Hepatocyte (in vitro differentiated cells): ENCODE measurements around the gene PRRT4. TPM values are rescaled to one million over a fixed set of nuclear protein-coding genes. Genes with fewer than 3 reads are reported as not detected.

Experiments
- DNase-seq: peaks from one replicate; pipeline ENCODE4 v3.0.0-alpha.2; 2016; ENCODE audit warnings: low spot score
- H2AFZ ChIP-seq: fragments of 200-600 bp; sonication (generic); 2 replicates; pipeline ENCODE4 v1.6.0; 2016; ENCODE audit warnings: antibody characterized with exemption, mild to moderate bottlenecking
- H3K27ac ChIP-seq: fragments of 200-600 bp; sonication (generic); 2 replicates; pipeline ENCODE4 v1.5.1; 2016; ENCODE audit warnings: mild to moderate bottlenecking
- H3K27me3 ChIP-seq: fragments of 200-600 bp; sonication (generic); 2 replicates; pipeline ENCODE4 v1.6.1; 2016
- H3K36me3 ChIP-seq: fragments of 200-600 bp; sonication (generic); replicated peaks from 2 replicates; pipeline ENCODE4 v1.5.1; 2016; ENCODE audit warnings: low read depth; ENCODE audit not compliant: insufficient read depth
- H3K4me1 ChIP-seq: fragments of 200-600 bp; sonication (generic); 2 replicates; pipeline ENCODE4 v1.5.1; 2016; ENCODE audit warnings: mild to moderate bottlenecking, moderate library complexity; ENCODE audit not compliant: insufficient read depth
- H3K4me2 ChIP-seq: fragments of 200-600 bp; sonication (generic); 2 replicates; pipeline ENCODE4 v1.6.0; 2016
- H3K4me3 ChIP-seq: fragments of 200-600 bp; sonication (generic); 2 replicates; pipeline ENCODE4 v1.5.1; 2016; ENCODE audit warnings: mild to moderate bottlenecking
- H3K79me2 ChIP-seq: fragments of 200-600 bp; sonication (generic); 2 replicates; pipeline ENCODE4 v1.6.0; 2017; ENCODE audit warnings: mild to moderate bottlenecking
- H3K9me2 ChIP-seq: fragments of 200-600 bp; sonication (generic); replicated peaks from 2 replicates; pipeline ENCODE4 v1.6.0; 2017; ENCODE audit warnings: mild to moderate bottlenecking; ENCODE audit not compliant: insufficient read depth
- H3K9me3 ChIP-seq: fragments of 200-600 bp; sonication (generic); 2 replicates; pipeline ENCODE4 v1.5.1; 2016; ENCODE audit warnings: low read depth, mild to moderate bottlenecking
- H4K20me1 ChIP-seq: fragments of 200-600 bp; sonication (generic); 2 replicates; pipeline ENCODE4 v1.6.0; 2016; ENCODE audit warnings: mild to moderate bottlenecking; ENCODE audit not compliant: insufficient read depth, poor library complexity, severe bottlenecking
- EZH2 ChIP-seq: fragments of 200-600 bp; sonication (generic); IDR thresholded peaks from 2 replicates; pipeline ENCODE4 v1.6.1; 2016; ENCODE audit warnings: antibody characterized with exemption, mild to moderate bottlenecking, borderline replicate concordance
- EZH2phosphoT487 ChIP-seq: fragments of 200-600 bp; sonication (generic); IDR thresholded peaks from one replicate; pipeline ENCODE4 v1.6.1; 2018; ENCODE audit warnings: antibody characterized with exemption, mild to moderate bottlenecking, low read depth, moderate library complexity; ENCODE audit not compliant: unreplicated experiment, severe bottlenecking
- WGBS: methylation state at CpG from one replicate; pipeline ENCODE4 v1.1.6; 2016; ENCODE audit warnings: low lambda C conversion rate; ENCODE audit errors: missing lambda C conversion rate; 5-methylcytosine and 5-hydroxymethylcytosine counted together
- polyA plus RNA-seq: library from polyadenylated mRNA; unstranded; fragments of >200 nt; fragmentation: Nextera tagmentation; extraction: Ambion mirVana; gene quantifications from 2 replicates; pipeline ENCODE4 v1.2.1, GENCODE V29; 2016
- total RNA-seq: library from RNA; depleted of rRNA; stranded (reverse); fragments of >200 nt; gene quantifications from 2 replicates; pipeline ENCODE4 v1.2.3, GENCODE V29; 2014
- TF ChIP-seq, protein P1 (sequence below): fragments of 200-600 bp; sonication (generic); IDR thresholded peaks from 2 replicates; pipeline ENCODE4 v1.5.1; 2016; ENCODE audit warnings: antibody characterized with exemption, mild to moderate bottlenecking; ENCODE audit not compliant: poor library complexity

Gene PRRT4
- total and polyA plus RNA-seq, 2 experiments from 2014 or later: 2.2 to 4.1 TPM

DNA sequence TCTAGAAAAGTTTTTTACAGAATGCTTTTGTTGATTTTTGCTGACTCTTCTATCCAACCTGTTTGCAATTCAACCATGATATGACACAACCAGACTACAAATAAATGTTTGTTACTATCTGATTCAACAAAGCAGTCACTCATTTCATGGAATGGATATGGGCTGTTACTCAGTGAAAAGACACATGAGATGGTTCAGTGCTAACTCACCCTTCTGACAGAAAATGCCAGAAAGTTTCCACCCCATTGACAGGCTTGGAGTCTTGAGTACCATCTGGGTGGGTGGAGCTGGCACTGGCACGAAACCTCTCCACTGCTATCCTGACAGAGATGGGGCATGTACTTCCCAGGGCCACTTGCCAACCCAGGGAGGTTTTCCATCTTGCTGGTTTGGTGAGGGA lies 57.3 kb downstream of the PRRT4 start:
- Histone ChIP-seq H3K4me1 (no peaks in the 10 kb centered on the region), H3K79me2 (no peaks in the 10 kb centered on the region), H2AFZ (no peak overlapping the region), H3K9me3 (no peaks in the 10 kb centered on the region), H3K4me2 (no peak overlapping the region), H3K4me3 (no peak overlapping the region), H4K20me1 (no peaks in the 10 kb centered on the region), H3K9me2 (no peaks in the 10 kb centered on the region), H3K27me3 (no peaks in the 10 kb centered on the region), H3K27ac (no peak overlapping the region), H3K36me3 (no peaks in the 10 kb centered on the region)
- WGBS: 100% methylated on average over 1 of the region's 1 CpG
- TF ChIP-seq, protein P1, sequence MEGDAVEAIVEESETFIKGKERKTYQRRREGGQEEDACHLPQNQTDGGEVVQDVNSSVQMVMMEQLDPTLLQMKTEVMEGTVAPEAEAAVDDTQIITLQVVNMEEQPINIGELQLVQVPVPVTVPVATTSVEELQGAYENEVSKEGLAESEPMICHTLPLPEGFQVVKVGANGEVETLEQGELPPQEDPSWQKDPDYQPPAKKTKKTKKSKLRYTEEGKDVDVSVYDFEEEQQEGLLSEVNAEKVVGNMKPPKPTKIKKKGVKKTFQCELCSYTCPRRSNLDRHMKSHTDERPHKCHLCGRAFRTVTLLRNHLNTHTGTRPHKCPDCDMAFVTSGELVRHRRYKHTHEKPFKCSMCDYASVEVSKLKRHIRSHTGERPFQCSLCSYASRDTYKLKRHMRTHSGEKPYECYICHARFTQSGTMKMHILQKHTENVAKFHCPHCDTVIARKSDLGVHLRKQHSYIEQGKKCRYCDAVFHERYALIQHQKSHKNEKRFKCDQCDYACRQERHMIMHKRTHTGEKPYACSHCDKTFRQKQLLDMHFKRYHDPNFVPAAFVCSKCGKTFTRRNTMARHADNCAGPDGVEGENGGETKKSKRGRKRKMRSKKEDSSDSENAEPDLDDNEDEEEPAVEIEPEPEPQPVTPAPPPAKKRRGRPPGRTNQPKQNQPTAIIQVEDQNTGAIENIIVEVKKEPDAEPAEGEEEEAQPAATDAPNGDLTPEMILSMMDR: no peak
- TF ChIP-seq EZH2phosphoT487: no peak
- TF ChIP-seq EZH2: no peak
- no peak for DNase-seq

DNA sequence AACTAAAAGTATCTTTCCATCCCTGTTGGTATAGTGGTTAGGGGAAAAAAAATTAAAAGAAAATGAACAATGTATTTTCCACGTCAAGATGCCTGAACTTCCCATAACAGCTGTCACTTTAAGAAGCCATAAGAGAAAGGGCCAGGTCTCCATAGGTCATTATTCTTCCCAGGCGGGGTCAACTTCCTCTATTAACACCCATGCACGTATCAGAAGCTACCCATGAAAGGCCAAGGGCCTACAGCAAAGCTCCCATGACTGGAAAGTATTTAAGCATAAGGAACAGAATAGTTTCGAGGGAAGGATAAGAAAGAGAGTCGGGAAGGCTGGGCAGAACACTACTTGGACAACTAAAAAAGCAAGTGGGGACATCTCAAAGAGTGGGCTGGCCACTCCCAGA lies 57.8 kb downstream of the PRRT4 start:
- Histone ChIP-seq H2AFZ (no peak overlapping the region), H3K4me1 (peaks cover 5% of the 10 kb centered on the region), H3K27ac (no peak overlapping the region), H4K20me1 (no peaks in the 10 kb centered on the region), H3K4me3 (no peak overlapping the region), H3K27me3 (no peaks in the 10 kb centered on the region), H3K36me3 (no peaks in the 10 kb centered on the region), H3K79me2 (no peaks in the 10 kb centered on the region), H3K4me2 (no peak overlapping the region), H3K9me3 (no peaks in the 10 kb centered on the region), H3K9me2 (no peaks in the 10 kb centered on the region)
- DNase-seq: no peak
- TF ChIP-seq EZH2 (no peak), EZH2phosphoT487 (no peak)
- TF ChIP-seq, protein P1: no peak
- WGBS: 95% methylated on average over 5 of the region's 5 CpGs

DNA sequence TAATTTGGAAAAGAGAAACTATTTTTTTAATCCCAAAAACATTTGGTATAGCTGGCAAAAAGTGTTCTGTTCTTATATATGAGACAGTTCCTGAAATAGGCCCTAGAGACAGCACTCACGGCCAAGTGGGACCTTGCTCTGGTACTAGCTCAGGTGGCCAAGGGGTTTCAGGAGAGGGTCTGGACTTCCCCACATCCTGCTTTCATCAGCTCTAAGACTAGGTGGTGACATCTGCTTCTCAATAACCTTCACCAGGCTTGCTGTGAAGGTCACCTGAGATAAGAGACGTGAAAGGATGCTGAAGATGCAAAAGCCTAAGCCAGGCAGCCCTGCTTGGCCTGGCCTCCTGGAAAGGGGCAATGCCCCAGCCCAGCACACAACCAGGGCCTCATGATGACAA lies 58.4 kb downstream of the PRRT4 start:
- no peak for DNase-seq
- TF ChIP-seq, protein P1: no peak
- TF ChIP-seq EZH2 (no peak), EZH2phosphoT487 (no peak)

DNA sequence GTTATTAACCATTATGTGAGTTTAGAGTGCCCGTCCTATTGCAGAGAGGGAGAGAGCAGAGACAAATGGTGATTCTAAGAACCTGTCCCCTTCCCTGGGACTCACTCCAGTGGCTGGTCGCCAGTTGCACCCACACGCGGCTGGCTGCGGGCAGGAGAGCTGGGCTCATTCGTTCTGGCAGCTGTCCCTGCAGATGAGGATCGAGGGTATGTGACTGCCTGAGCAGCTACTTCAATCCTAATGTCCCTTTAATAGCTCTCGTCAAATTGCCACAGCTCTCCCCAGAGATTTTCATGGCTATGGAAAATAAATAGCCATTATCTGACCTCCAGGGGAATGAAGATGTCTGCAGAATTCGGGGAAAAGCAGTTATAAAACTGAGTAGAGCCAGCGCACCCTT lies 59.4 kb downstream of the PRRT4 start:
- no peak for DNase-seq
- Histone ChIP-seq H3K9me3 (no peaks in the 10 kb centered on the region), H3K4me2 (no peak overlapping the region), H3K27ac (no peak overlapping the region), H2AFZ (no peak overlapping the region), H3K4me1 (peaks cover 9% of the 10 kb centered on the region), H3K9me2 (no peaks in the 10 kb centered on the region), H4K20me1 (no peaks in the 10 kb centered on the region), H3K36me3 (no peaks in the 10 kb centered on the region), H3K79me2 (no peaks in the 10 kb centered on the region), H3K27me3 (no peaks in the 10 kb centered on the region), H3K4me3 (no peak overlapping the region)
- TF ChIP-seq, protein P1: no peak
- TF ChIP-seq EZH2 (no peak), EZH2phosphoT487 (no peak)
- WGBS: 84% methylated on average over 10 of the region's 10 CpGs

More for the DNA sequence above, 58.4 kb downstream of the PRRT4 start:
- WGBS: 96% methylated on average over 2 of the region's 2 CpGs
- H3K27me3 ChIP-seq: no peaks in the 10 kb centered on the region
- no peaks in the 10 kb centered on the region for H3K9me2 ChIP-seq
- no peak overlapping the region for H3K27ac ChIP-seq
- H3K4me3 ChIP-seq: no peak overlapping the region
- H2AFZ ChIP-seq: no peak overlapping the region
- H4K20me1 ChIP-seq: no peaks in the 10 kb centered on the region
- no peak overlapping the region for H3K4me2 ChIP-seq
- H3K4me1 ChIP-seq: peaks cover 9% of the 10 kb centered on the region
- H3K36me3 ChIP-seq: no peaks in the 10 kb centered on the region
- H3K9me3 ChIP-seq: no peaks in the 10 kb centered on the region
- no peaks in the 10 kb centered on the region for H3K79me2 ChIP-seq
